ENCODE measurements around the gene RNF128.

RNF128 gene

GRCh38 chrX:106725931-106726330 lies 570 bp upstream of the RNF128 start:
- no peak for TF ChIP-seq EGR1 (IDR thresholded peaks at IDR 0.05)

- TF ChIP-seq TEAD4 (IDR thresholded peaks at IDR 0.05) = no peak
- no peak for TF ChIP-seq CEBPB (IDR thresholded peaks at IDR 0.05)
- no peak for TF ChIP-seq FOXM1 (IDR thresholded peaks at IDR 0.05; ENCODE audit: borderline replicate concordance, low read depth)
- TF ChIP-seq TCF12 (IDR thresholded peaks at IDR 0.05; ENCODE audit: low read depth) = no peak
- TF ChIP-seq ZBTB7A (IDR thresholded peaks at IDR 0.05; ENCODE audit: low read depth) = no peak
- no peak for TF ChIP-seq MAX (IDR thresholded peaks at IDR 0.05)
- no peak for TF ChIP-seq USF1 (IDR thresholded peaks at IDR 0.05)
- TF ChIP-seq YY1 (IDR thresholded peaks at IDR 0.05; ENCODE audit: low read depth) = no peak
- no peak for TF ChIP-seq EP300 (IDR thresholded peaks at IDR 0.05; ENCODE audit: borderline replicate concordance)
- no peak for TF ChIP-seq CREB1 (IDR thresholded peaks at IDR 0.05; ENCODE audit: low read depth)
- TF ChIP-seq RAD21 (IDR thresholded peaks at IDR 0.05; ENCODE audit: low read depth) = no peak
- no peak for TF ChIP-seq NFIC (IDR thresholded peaks at IDR 0.05)
- TF ChIP-seq REST (IDR thresholded peaks at IDR 0.05; ENCODE audit: low read depth) = no peak
- TF ChIP-seq EGR1 (IDR thresholded peaks at IDR 0.05) = no peak
Measured at GRCh38 chrX:106728337-106728736, 1.8 kb downstream of the RNF128 start.

- TF ChIP-seq USF1 (IDR thresholded peaks at IDR 0.05) = no peak
- TF ChIP-seq EP300 (IDR thresholded peaks at IDR 0.05; ENCODE audit: borderline replicate concordance) = no peak
- TF ChIP-seq EGR1 (IDR thresholded peaks at IDR 0.05) = no peak
- no peak for TF ChIP-seq REST (IDR thresholded peaks at IDR 0.05; ENCODE audit: low read depth)
- no peak for TF ChIP-seq CEBPB (IDR thresholded peaks at IDR 0.05)
- no peak for TF ChIP-seq CREB1 (IDR thresholded peaks at IDR 0.05; ENCODE audit: low read depth)
- TF ChIP-seq TEAD4 (IDR thresholded peaks at IDR 0.05) = no peak
- TF ChIP-seq RAD21 (IDR thresholded peaks at IDR 0.05; ENCODE audit: low read depth) = no peak
- TF ChIP-seq TCF12 (IDR thresholded peaks at IDR 0.05; ENCODE audit: low read depth) = no peak
- no peak for TF ChIP-seq NFIC (IDR thresholded peaks at IDR 0.05)
- TF ChIP-seq YY1 (IDR thresholded peaks at IDR 0.05; ENCODE audit: low read depth) = no peak
- TF ChIP-seq FOXM1 (IDR thresholded peaks at IDR 0.05; ENCODE audit: borderline replicate concordance, low read depth) = no peak
- TF ChIP-seq MAX (IDR thresholded peaks at IDR 0.05) = no peak
- no peak for TF ChIP-seq TAF1 (IDR thresholded peaks at IDR 0.05; ENCODE audit: low read depth)
- TF ChIP-seq ZBTB7A (IDR thresholded peaks at IDR 0.05; ENCODE audit: low read depth) = no peak
Measured at GRCh38 chrX:106730401-106730800, 3.9 kb downstream of the RNF128 start.

- TF ChIP-seq NFIC (IDR thresholded peaks at IDR 0.05) (no peak), FOXM1 (IDR thresholded peaks at IDR 0.05; ENCODE audit: borderline replicate concordance, low read depth) (no peak), REST (IDR thresholded peaks at IDR 0.05; ENCODE audit: low read depth) (no peak), ZBTB7A (IDR thresholded peaks at IDR 0.05; ENCODE audit: low read depth) (no peak), TAF1 (IDR thresholded peaks at IDR 0.05; ENCODE audit: low read depth) (no peak), EGR1 (IDR thresholded peaks at IDR 0.05) (no peak), USF1 (IDR thresholded peaks at IDR 0.05) (no peak)
Measured at GRCh38 chrX:106731590-106731989, 5.1 kb downstream of the RNF128 start.

GRCh38 chrX:106734827-106735226 lies 8.3 kb downstream of the RNF128 start:
- no peak for TF ChIP-seq FOXM1 (IDR thresholded peaks at IDR 0.05; ENCODE audit: borderline replicate concordance, low read depth)
- TF ChIP-seq TCF12 (IDR thresholded peaks at IDR 0.05; ENCODE audit: low read depth) = no peak
- TF ChIP-seq REST (IDR thresholded peaks at IDR 0.05; ENCODE audit: low read depth) = no peak
- no peak for TF ChIP-seq TEAD4 (IDR thresholded peaks at IDR 0.05)
- no peak for TF ChIP-seq CEBPB (IDR thresholded peaks at IDR 0.05)
- TF ChIP-seq CREB1 (IDR thresholded peaks at IDR 0.05; ENCODE audit: low read depth) = no peak
- no peak for TF ChIP-seq USF1 (IDR thresholded peaks at IDR 0.05)
